Activated T-cell treated with anti-CD3 and anti-CD28 coated beads, Interleukin-2, amount 50 U/mL, for 72 hours (primary cell): Measurements from ENCODE around the gene DUSP19. TPM values are rescaled to one million over a fixed set of nuclear protein-coding genes. Genes with fewer than 3 reads are reported as not detected.
A peak's percentile ranks its signal among the peaks of the same experiment; 100 is the strongest.
"Not testable (repeated sequence)": the region's sequence is repeated elsewhere in the genome, so short reads cannot be mapped to it uniquely, and the experiment has no call there.

Experiments used
- ATAC-seq, 2 donors: fragments of 150-1000 bp; cut with Tn5 transposase; replicated peaks in 1 of 2; 2 replicates each; pipeline ENCODE4 v1.10.0; 2021; ENCODE audit warnings: moderate library complexity in 2 of 2, mild to moderate bottlenecking in 1 of 2
- DNase-seq, 2 donors: peaks; one replicate each; pipeline ENCODE4 v3.0.0; 2021 to 2022; ENCODE audit warnings: mixed read lengths in 1 of 2
- H3K27ac Mint-ChIP-seq: one replicate; pipeline ENCODE4 v1.8.0; 2022; ENCODE audit warnings: mild to moderate bottlenecking, moderate library complexity, mixed read lengths
- H3K27me3 Mint-ChIP-seq: one replicate; pipeline ENCODE4 v1.8.0; 2022; ENCODE audit warnings: low read depth, mixed read lengths
- H3K36me3 Mint-ChIP-seq, 2 donors: one replicate each; pipeline ENCODE4 v1.8.0; 2022; ENCODE audit warnings: mixed read lengths in 2 of 2, mild to moderate bottlenecking in 1 of 2; ENCODE audit not compliant: insufficient read depth in 2 of 2
- H3K4me1 Mint-ChIP-seq: one replicate; pipeline ENCODE4 v1.8.0; 2022; ENCODE audit warnings: low read depth, mixed read lengths
- H3K4me3 Mint-ChIP-seq, 2 donors: one replicate each; pipeline ENCODE4 v1.8.0; 2022; ENCODE audit warnings: mild to moderate bottlenecking in 2 of 2, mixed read lengths in 2 of 2, moderate library complexity in 2 of 2
- H3K9me3 Mint-ChIP-seq, 2 donors: one replicate each; pipeline ENCODE4 v1.8.0; 2022; ENCODE audit warnings: mixed read lengths in 2 of 2
- total RNA-seq, 2 donors: library from RNA; stranded (reverse); gene quantifications; one replicate each; pipeline ENCODE4 v1.2.3, GENCODE V29; 2022

DUSP19 gene
- total RNA-seq, 2 donors from 2014 or later, result 2.8 TPM

GRCh38 chr2:183043580-183043979 is 35.0 kb upstream of the DUSP19 start:
- H3K27me3 Mint-ChIP-seq, result peaks cover 42% of the 10 kb centered on the region
- H3K9me3 Mint-ChIP-seq, ATAC-seq: not testable (repeated sequence)

GRCh38 chr2:183047486-183048125 is 30.9 kb upstream of the DUSP19 start:
- not testable (repeated sequence) for ATAC-seq, H3K27me3 Mint-ChIP-seq, H3K36me3 Mint-ChIP-seq, DNase-seq, H3K27ac Mint-ChIP-seq, H3K4me3 Mint-ChIP-seq, H3K4me1 Mint-ChIP-seq, H3K9me3 Mint-ChIP-seq

More at GRCh38 chr2:183043580-183043979, 35.0 kb upstream of the DUSP19 start:
- not testable (repeated sequence) for H3K4me1 Mint-ChIP-seq, H3K4me3 Mint-ChIP-seq, DNase-seq, H3K36me3 Mint-ChIP-seq, H3K27ac Mint-ChIP-seq

- Mint-ChIP-seq H3K4me3 (no peak overlapping the region), H3K4me1 (no peaks in the 10 kb centered on the region), H3K9me3 (peaks cover 0 to 2% of the 10 kb centered on the region in 2 donors), H3K36me3 (peaks cover 2% of the 10 kb centered on the region in 2 donors), H3K27ac (no peak overlapping the region), H3K27me3 (peaks cover 17% of the 10 kb centered on the region)
- no peak for DNase-seq
- no peak for ATAC-seq
Measured at GRCh38 chr2:183049420-183049819, 29.1 kb upstream of the DUSP19 start.

GRCh38 chr2:183057333-183057985 is 21.1 kb upstream of the DUSP19 start:
- H3K4me3 Mint-ChIP-seq, result no peak overlapping the region
- ATAC-seq, result no peak
- no peak overlapping the region for H3K27ac Mint-ChIP-seq
- no peaks in the 10 kb centered on the region for H3K36me3 Mint-ChIP-seq
- no peaks in the 10 kb centered on the region for H3K9me3 Mint-ChIP-seq
- H3K27me3 Mint-ChIP-seq, result peaks cover 30% of the 10 kb centered on the region
- H3K4me1 Mint-ChIP-seq, result peaks cover 7% of the 10 kb centered on the region
- no peak for DNase-seq

- ATAC-seq, result peak in 1 of 2 donors; percentile 33
Measured at GRCh38 chr2:183059561-183059960, 19.0 kb upstream of the DUSP19 start.

GRCh38 chr2:183060571-183061231 is 17.8 kb upstream of the DUSP19 start:
- Mint-ChIP-seq H3K27ac (no peak overlapping the region), H3K36me3 (no peaks in the 10 kb centered on the region), H3K4me3 (no peak overlapping the region), H3K27me3 (peaks cover 28% of the 10 kb centered on the region), H3K9me3 (no peaks in the 10 kb centered on the region), H3K4me1 (peaks cover 7% of the 10 kb centered on the region)
- ATAC-seq (no peak), DNase-seq (no peak)

More at GRCh38 chr2:183059561-183059960, 19.0 kb upstream of the DUSP19 start:
- H3K36me3 Mint-ChIP-seq, result no peaks in the 10 kb centered on the region
- peaks cover 7% of the 10 kb centered on the region for H3K4me1 Mint-ChIP-seq
- H3K9me3 Mint-ChIP-seq, result no peaks in the 10 kb centered on the region
- H3K4me3 Mint-ChIP-seq, result peak overlapping the region in 1 of 2 donors; percentile 27
- H3K27me3 Mint-ChIP-seq, result peaks cover 28% of the 10 kb centered on the region
- DNase-seq, result no peak
- H3K27ac Mint-ChIP-seq, result no peak overlapping the region

- Mint-ChIP-seq H3K36me3 (no peaks in the 10 kb centered on the region), H3K4me3 (no peak overlapping the region), H3K4me1 (peaks cover 7% of the 10 kb centered on the region), H3K9me3 (no peaks in the 10 kb centered on the region), H3K27me3 (peaks cover 35% of the 10 kb centered on the region), H3K27ac (no peak overlapping the region)
- ATAC-seq, result no peak
- no peak for DNase-seq
Measured at GRCh38 chr2:183063083-183063482, 15.5 kb upstream of the DUSP19 start.

GRCh38 chr2:183068561-183068960 is 10.0 kb upstream of the DUSP19 start:
- Mint-ChIP-seq H3K36me3 (no peaks in the 10 kb centered on the region), H3K27ac (no peak overlapping the region), H3K4me3 (no peak overlapping the region), H3K9me3 (no peaks in the 10 kb centered on the region), H3K27me3 (peaks cover 16% of the 10 kb centered on the region), H3K4me1 (no peaks in the 10 kb centered on the region)
- no peak for ATAC-seq
- no peak for DNase-seq

GRCh38 chr2:183069174-183069573 is 9.4 kb upstream of the DUSP19 start:
- ATAC-seq, result no peak
- no peak for DNase-seq
- Mint-ChIP-seq H3K27ac (no peak overlapping the region), H3K27me3 (peaks cover 16% of the 10 kb centered on the region), H3K9me3 (no peaks in the 10 kb centered on the region), H3K4me1 (no peaks in the 10 kb centered on the region), H3K36me3 (no peaks in the 10 kb centered on the region), H3K4me3 (no peak overlapping the region)

GRCh38 chr2:183070942-183071844 is 7.4 kb upstream of the DUSP19 start:
- Mint-ChIP-seq H3K9me3 (no peaks in the 10 kb centered on the region), H3K27me3 (peaks cover 16% of the 10 kb centered on the region), H3K4me1 (no peaks in the 10 kb centered on the region), H3K36me3 (no peaks in the 10 kb centered on the region), H3K27ac (no peak overlapping the region), H3K4me3 (no peak overlapping the region)
- DNase-seq, result peak in 1 of 2 donors; percentile 22
- no peak for ATAC-seq

GRCh38 chr2:183072177-183072576 is 6.4 kb upstream of the DUSP19 start:
- Mint-ChIP-seq H3K4me1 (no peaks in the 10 kb centered on the region), H3K27me3 (peaks cover 8% of the 10 kb centered on the region), H3K36me3 (no peaks in the 10 kb centered on the region), H3K27ac (no peak overlapping the region), H3K9me3 (no peaks in the 10 kb centered on the region), H3K4me3 (no peak overlapping the region)
- DNase-seq, result no peak
- no peak for ATAC-seq

GRCh38 chr2:183078163-183078463 is 434 bp upstream of the DUSP19 start:
- peak in 1 of 2 donors; percentile 52 for ATAC-seq
- H3K4me3 Mint-ChIP-seq, result peak overlapping the region; percentile 90 to 99
- peaks cover 9% of the 10 kb centered on the region for H3K4me1 Mint-ChIP-seq
- H3K27me3 Mint-ChIP-seq, result no peaks in the 10 kb centered on the region
- H3K27ac Mint-ChIP-seq, result peak overlapping the region; percentile 88
- no peaks in the 10 kb centered on the region for H3K36me3 Mint-ChIP-seq
- H3K9me3 Mint-ChIP-seq, result no peaks in the 10 kb centered on the region
- no peak for DNase-seq
